Stimulated activated CD4-positive, alpha-beta T cell treated with anti-CD3 and anti-CD28 coated beads, Interleukin-15, amount 100 ng/mL, for 24 hours (primary cell): Measurements from ENCODE around the gene HELZ.
"Not testable (repeated sequence)": the region's sequence is repeated elsewhere in the genome, so short reads cannot be mapped to it uniquely, and the experiment has no call there.

Source experiments
- DNase-seq: peaks from one replicate; pipeline ENCODE4 v3.0.0-alpha.2; 2020

The HELZ gene

GRCh38 chr17:67245073-67245693 lies at the start of gene HELZ:
TSS of gene HELZ (minus strand) at chr17:67245196. CDS start at chr17:67218804, 26,392 bp downstream.
- DNase-seq: peak; percentile 82

- peak; percentile 74 for DNase-seq
Observed at GRCh38 chr17:67293251-67294203, 48.5 kb upstream of the HELZ start.

GRCh38 chr17:67290711-67291291 lies 45.8 kb upstream of the HELZ start:
- DNase-seq: no peak

GRCh38 chr17:67290244-67290643 lies 45.2 kb upstream of the HELZ start:
- DNase-seq: no peak

GRCh38 chr17:67289181-67289876 lies 44.3 kb upstream of the HELZ start:
- DNase-seq: no peak

GRCh38 chr17:67286826-67287225 lies 41.8 kb upstream of the HELZ start:
- DNase-seq: not testable (repeated sequence)

- no peak for DNase-seq
Observed at GRCh38 chr17:67285360-67285759, 40.4 kb upstream of the HELZ start.

- no peak for DNase-seq
Observed at GRCh38 chr17:67283731-67284516, 38.9 kb upstream of the HELZ start.

- no peak for DNase-seq
Observed at GRCh38 chr17:67281743-67282142, 36.7 kb upstream of the HELZ start.

GRCh38 chr17:67281053-67281452 lies 36.1 kb upstream of the HELZ start:
- DNase-seq: no peak

GRCh38 chr17:67280279-67280678 lies 35.3 kb upstream of the HELZ start:
- DNase-seq: no peak

- no peak for DNase-seq
Observed at GRCh38 chr17:67279115-67279514, 34.1 kb upstream of the HELZ start.

- DNase-seq: no peak
Observed at GRCh38 chr17:67278363-67278762, 33.4 kb upstream of the HELZ start.

GRCh38 chr17:67276075-67276474 lies 31.1 kb upstream of the HELZ start:
- DNase-seq: no peak

- no peak for DNase-seq
Observed at GRCh38 chr17:67274466-67274865, 29.5 kb upstream of the HELZ start.

GRCh38 chr17:67273900-67274299 lies 28.9 kb upstream of the HELZ start:
- no peak for DNase-seq

GRCh38 chr17:67272312-67273047 lies 27.5 kb upstream of the HELZ start:
- no peak for DNase-seq

- not testable (repeated sequence) for DNase-seq
Observed at GRCh38 chr17:67271187-67271586, 26.2 kb upstream of the HELZ start.

- DNase-seq: no peak
Observed at GRCh38 chr17:67270416-67270815, 25.4 kb upstream of the HELZ start.

- DNase-seq: no peak
Observed at GRCh38 chr17:67266496-67266895, 21.5 kb upstream of the HELZ start.

- DNase-seq: no peak
Observed at GRCh38 chr17:67265436-67266019, 20.5 kb upstream of the HELZ start.
